Activated CD4-positive, alpha-beta T cell treated with anti-CD3 and anti-CD28 coated beads, Interleukin-2, Interleukin-4, amounts not matched to agents 100 ng/mL and 50 ng/mL, durations not matched to agents 16 hours and 8 hours (primary cell): ENCODE results near the gene ITPR1.
"Not testable (repeated sequence)": the region's sequence is repeated elsewhere in the genome, so short reads cannot be mapped to it uniquely, and the experiment has no call there.

Experiments
- DNase-seq: peaks from one replicate; pipeline ENCODE4 v3.0.0-alpha.2; 2020; ENCODE audit warnings: low spot score

The ITPR1 gene

DNA sequence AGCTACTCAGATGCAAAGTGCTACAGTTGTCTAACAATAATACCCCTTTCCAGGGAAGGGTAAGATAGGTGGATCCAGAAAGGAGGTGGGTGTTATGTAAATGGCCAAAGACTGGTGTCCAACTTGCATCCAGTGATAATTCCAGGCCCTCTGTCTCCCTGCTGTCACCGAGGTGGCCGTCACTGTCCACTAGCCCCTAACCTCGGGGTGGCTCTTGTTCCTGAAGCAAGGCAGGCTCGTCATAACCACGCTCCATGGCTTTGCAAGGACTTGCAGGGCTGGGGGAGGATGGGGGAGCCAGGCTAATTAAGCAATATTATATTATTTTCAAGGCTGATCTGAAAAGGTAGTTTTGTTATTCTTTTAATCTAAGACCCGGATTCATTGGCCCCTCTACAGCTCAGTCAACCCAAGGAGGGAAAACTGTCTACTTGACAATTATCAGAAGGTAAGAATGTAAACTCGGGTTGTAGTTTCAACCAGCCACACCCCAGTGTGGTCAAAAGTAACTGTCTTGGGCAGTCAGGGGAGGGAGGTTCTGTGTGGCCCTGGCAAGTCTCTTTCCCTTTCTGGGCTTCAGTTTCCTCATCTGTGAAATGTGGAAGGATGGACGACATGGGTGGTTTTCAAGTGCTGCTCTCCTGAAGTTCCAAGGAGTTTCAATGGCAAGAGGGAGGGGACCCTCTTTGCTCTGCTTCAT, 266.0 kb downstream of the ITPR1 start:
- DNase-seq: no peak

DNA sequence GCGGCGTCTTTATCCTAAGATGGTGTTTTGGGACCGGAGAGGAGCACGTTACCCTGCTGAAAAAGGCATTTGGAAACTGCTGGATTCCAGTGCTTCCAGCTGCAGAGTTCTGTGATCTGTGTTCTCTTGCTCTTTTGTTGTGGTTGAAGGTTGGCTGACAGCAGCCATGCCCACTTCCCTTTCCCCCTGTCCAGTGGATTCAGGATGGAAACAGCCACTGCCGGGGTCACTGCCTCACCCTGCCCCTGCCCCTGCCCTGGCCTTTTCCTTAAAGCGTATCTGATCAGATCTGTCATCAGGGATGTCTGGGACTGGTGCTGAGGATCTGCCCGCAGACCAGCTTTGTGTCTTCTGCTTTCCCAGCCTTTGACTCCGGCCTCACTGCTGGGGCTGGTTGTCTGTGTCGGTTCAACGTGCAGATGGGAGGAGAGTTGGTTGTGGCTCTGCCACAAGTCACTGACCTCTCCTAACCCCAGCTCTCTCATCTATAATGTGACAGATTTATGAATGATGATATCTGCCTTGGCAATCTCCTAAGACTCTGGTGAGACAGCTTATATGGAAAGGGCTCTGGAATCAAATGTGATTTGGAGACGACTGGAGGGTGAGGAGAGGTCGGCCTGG, 266.7 kb downstream of the ITPR1 start:
- no peak for DNase-seq

- DNase-seq: no peak
Measured at GRCh38 chr3:4761759-4762158, 268.6 kb downstream of the ITPR1 start.

GRCh38 chr3:4762481-4763230, 269.5 kb downstream of the ITPR1 start:
- DNase-seq: not testable (repeated sequence)

GRCh38 chr3:4763604-4764247, 270.6 kb downstream of the ITPR1 start:
- no peak for DNase-seq

- no peak for DNase-seq
Measured at GRCh38 chr3:4765212-4765611, 272.1 kb downstream of the ITPR1 start.

GRCh38 chr3:4766263-4766662, 273.1 kb downstream of the ITPR1 start:
- DNase-seq: no peak

GRCh38 chr3:4766716-4767499, 273.8 kb downstream of the ITPR1 start:
- DNase-seq: no peak

GRCh38 chr3:4768021-4768420, 274.9 kb downstream of the ITPR1 start:
- DNase-seq: no peak

DNA sequence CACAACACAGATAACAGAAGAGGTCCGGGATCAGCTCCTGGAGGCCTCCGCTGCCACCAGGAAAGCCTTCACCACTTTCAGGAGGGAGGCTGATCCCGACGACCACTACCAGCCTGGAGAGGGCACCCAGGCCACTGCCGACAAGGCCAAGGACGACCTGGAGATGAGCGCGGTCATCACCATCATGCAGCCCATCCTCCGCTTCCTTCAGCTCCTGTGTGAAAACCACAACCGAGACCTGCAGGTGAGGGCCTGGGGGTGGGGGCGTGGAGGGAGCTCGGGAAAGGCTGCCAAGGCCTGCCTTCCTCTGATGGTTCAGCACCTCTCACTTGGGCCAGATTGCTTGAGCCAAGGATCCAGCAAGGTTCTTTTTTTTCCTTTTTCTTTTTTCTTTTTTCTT, 275.4 kb downstream of the ITPR1 start:
- no peak for DNase-seq

DNA sequence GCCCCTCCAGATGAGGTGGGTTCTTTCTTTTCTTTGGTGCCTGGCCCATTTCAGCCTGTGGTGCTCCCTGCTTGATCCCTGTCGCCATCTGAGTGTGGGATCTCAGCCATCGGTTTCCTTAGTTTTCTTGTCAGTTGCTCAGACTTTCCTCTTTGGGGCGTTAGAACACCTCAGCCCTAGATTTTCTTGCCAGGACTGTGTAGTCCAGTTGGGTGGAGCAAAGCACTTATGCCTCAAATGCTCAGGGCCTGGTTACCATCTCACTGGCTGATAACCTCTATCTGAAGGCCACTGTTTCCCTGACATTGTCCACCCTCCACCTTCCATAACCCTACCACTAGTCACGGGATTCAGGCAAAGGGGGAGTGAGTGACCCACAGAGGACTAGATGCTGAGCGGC, 277.4 kb downstream of the ITPR1 start:
- DNase-seq: no peak

DNA sequence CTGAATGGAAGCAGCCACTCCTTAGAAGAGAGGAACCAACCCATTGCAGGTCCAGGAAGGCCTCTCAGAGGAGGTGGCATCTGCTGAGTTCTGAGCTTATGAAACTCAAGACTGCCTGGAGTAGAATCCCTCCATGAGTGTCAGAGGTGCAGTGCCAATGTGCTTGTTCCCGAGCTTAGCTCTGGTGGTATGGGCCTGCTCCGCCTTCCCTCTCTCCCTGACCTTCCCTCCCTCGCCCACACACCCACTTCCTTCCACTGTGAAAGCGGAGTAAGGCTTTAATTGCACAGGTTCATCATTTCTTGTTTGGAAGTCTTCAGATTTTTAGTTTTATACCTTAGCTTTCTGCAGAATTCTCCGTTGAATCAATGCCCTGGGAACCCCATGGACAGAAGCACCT, 278.1 kb downstream of the ITPR1 start:
- DNase-seq: no peak

- no peak for DNase-seq
Measured at GRCh38 chr3:4772171-4772804, 279.1 kb downstream of the ITPR1 start.

DNA sequence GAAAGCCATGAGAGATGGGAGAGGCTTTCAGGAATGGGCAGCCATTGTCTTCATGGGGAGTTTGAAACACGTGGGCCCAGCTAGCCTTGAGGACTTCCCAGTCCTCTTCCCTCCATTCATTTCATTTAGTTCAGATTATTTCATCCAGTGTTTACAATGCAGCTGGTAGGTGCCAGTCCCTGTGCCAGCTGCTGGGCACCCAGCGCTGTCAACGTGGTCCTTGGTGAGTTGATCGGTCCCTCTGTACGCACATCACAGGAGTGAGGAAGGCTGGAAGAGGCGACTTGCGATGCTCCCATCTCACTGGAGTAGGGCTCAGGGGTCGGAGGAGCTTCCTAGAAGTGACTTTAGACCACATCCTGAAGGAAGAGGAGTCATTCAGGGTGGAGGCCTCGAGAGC, 279.7 kb downstream of the ITPR1 start:
- no peak for DNase-seq

- no peak for DNase-seq
Measured at GRCh38 chr3:4773583-4773982, 280.4 kb downstream of the ITPR1 start.

- no peak for DNase-seq
Measured at GRCh38 chr3:4774531-4774930, 281.4 kb downstream of the ITPR1 start.

DNA sequence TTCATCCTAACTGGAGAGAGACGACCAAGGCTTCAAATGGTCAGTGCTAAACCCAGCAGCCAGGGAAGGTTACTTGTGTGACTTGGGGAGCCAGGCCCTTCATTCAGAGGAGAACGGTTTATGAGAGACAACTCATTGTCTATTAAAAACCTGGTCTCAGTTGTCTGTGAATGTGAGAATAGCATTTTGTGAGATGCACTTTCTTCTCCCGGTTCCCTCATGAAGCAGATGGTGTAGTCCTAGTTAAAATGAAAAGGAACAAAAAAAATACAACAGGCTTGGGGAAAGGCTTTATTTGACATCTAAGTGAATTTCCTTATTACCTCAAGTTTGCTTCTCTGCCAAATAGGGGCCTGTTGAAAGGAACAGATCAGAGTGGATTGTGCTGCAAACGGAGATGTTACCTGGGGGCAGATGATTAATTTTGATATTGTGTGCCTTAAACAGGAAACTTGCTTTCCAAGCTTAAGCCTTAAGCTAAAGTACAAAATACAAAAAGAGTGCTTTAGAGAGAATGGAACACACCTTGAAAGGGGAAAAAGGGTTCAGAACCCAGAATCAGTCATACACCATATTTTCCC, 283.3 kb downstream of the ITPR1 start:
- DNase-seq: no peak

GRCh38 chr3:4776980-4777581, 283.9 kb downstream of the ITPR1 start:
- DNase-seq: peak; percentile 83

- no peak for DNase-seq
Measured at GRCh38 chr3:4778119-4778518, 285.0 kb downstream of the ITPR1 start.

GRCh38 chr3:4778740-4779139, 285.6 kb downstream of the ITPR1 start:
- DNase-seq: no peak

GRCh38 chr3:4780545-4780957, 287.4 kb downstream of the ITPR1 start:
- DNase-seq: no peak
